Astrocyte of the spinal cord (primary cell): ENCODE data around the gene CORO2B.

Experiments
- DNase-seq: peaks from one replicate; pipeline ENCODE4 v3.0.0; 2011; ENCODE audit warnings: low read depth, low spot score
- H3K4me3 ChIP-seq: 2 replicates; pipeline ENCODE4 v1.5.1; 2011; ENCODE audit warnings: low read depth, mild to moderate bottlenecking, low read length, moderate library complexity
- CTCF ChIP-seq: IDR thresholded peaks from 2 replicates; pipeline ENCODE4 v1.5.1; 2012; ENCODE audit warnings: low read depth, mild to moderate bottlenecking, low read length, inconsistent platforms
- in situ Hi-C: cut with HindIII; loops from 2 replicates; pipeline ENCODE4 v1.10.0; 2017; ENCODE audit warnings: low sequenced_read_pairs

The CORO2B gene

GRCh38 chr15:68571582-68571981 lies 7.2 kb upstream of the CORO2B start:
- no peak overlapping the region for H3K4me3 ChIP-seq
- no peak for DNase-seq
- in situ Hi-C loops: no loop called here
- no peak for TF ChIP-seq CTCF

- DNase-seq: no peak
These were observed 6.5 kb upstream of the CORO2B start for GRCh38 chr15:68572309-68572708.

GRCh38 chr15:68572921-68573320 lies 5.9 kb upstream of the CORO2B start:
- in situ Hi-C loops: no loop called here
- no peak overlapping the region for H3K4me3 ChIP-seq
- DNase-seq: no peak
- TF ChIP-seq CTCF: no peak

More at GRCh38 chr15:68572309-68572708, 6.5 kb upstream of the CORO2B start:
- in situ Hi-C loops: no loop called here
- TF ChIP-seq CTCF: no peak
- H3K4me3 ChIP-seq: no peak overlapping the region

GRCh38 chr15:68574046-68574445 lies 4.7 kb upstream of the CORO2B start:
- no peak for DNase-seq
- in situ Hi-C loops: no loop called here

GRCh38 chr15:68574629-68575028 lies 4.2 kb upstream of the CORO2B start:
- DNase-seq: no peak
- no peak overlapping the region for H3K4me3 ChIP-seq
- in situ Hi-C loops: no loop called here
- no peak for TF ChIP-seq CTCF

More at GRCh38 chr15:68574046-68574445, 4.7 kb upstream of the CORO2B start:
- H3K4me3 ChIP-seq: no peak overlapping the region
- no peak for TF ChIP-seq CTCF

- TF ChIP-seq CTCF: no peak
- no peak overlapping the region for H3K4me3 ChIP-seq
- in situ Hi-C loops: no loop called here
- no peak for DNase-seq
These were observed 2.4 kb upstream of the CORO2B start for GRCh38 chr15:68576235-68576892.
